Gastroesophageal sphincter (tissue), 3 donors: ENCODE results near the gene BMP7.

Experiments used
- CTCF ChIP-seq, 4 experiments: fragments of 200-600 bp in 2 of 4; fragments of 450-650 bp in 2 of 4; sonication (generic) in 1 of 4; IDR thresholded peaks; one replicate each; pipeline ENCODE4 v1.5.1; 2017 to 2019; ENCODE audit warnings: antibody characterized with exemption in 4 of 4, mild to moderate bottlenecking in 2 of 4, moderate library complexity in 2 of 4
- EP300 ChIP-seq: sonication (generic); formaldehyde crosslinking; IDR thresholded peaks from one replicate; pipeline ENCODE4 v1.6.1; 2017; ENCODE audit warnings: antibody characterized with exemption, mild to moderate bottlenecking
- POLR2A ChIP-seq, 2 donors: fragments of 450-650 bp; IDR thresholded peaks; one replicate each; pipeline ENCODE4 v1.6.1; 2017; ENCODE audit warnings: antibody characterized with exemption in 2 of 2, mild to moderate bottlenecking in 2 of 2, moderate library complexity in 1 of 2
- POLR2AphosphoS5 ChIP-seq: sonication (generic); formaldehyde crosslinking; IDR thresholded peaks from one replicate; pipeline ENCODE4 v1.6.1; 2017; ENCODE audit warnings: antibody characterized with exemption

DNA sequence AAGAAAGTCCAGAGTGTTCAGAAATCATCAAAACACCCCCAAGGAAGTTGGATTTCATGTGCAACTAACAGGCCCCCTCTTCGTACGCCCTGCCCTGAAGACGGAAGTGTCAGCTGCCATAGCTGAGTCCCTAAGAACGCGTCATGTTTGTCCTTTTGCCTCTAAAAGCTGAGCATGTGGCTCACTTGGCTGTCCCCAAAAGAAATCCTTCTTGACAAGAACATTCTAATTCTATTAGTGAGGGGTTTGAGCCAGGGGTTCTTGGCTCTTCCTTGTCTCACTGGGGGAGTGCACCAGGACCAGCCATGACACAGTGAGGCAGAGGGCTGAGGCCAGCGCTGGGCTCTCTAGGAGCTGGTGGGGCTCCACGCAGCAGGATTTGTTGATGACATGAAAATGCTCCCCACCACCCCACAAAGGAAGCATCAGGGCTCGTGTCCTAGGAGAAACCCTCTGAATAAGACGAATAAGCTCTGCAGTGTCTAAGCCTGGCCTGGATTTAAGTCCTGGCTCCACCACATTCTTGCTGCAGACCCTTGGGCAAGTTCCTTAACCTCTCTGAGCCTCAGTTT lies 43.2 kb upstream of the BMP7 start:
- TF ChIP-seq CTCF (IDR thresholded peaks at IDR 0.05) = no peak
- no peak for TF ChIP-seq POLR2A (IDR thresholded peaks at IDR 0.05)
- TF ChIP-seq POLR2AphosphoS5 = no peak
- no peak for TF ChIP-seq EP300
